WTC11 (cell line): ENCODE data around the gene KIF11. TPM values are rescaled to one million over a fixed set of nuclear protein-coding genes. Genes with fewer than 3 reads are reported as not detected.

ENCODE experiments used
- ATAC-seq: fragments of 200-7000 bp; cut with Tn5 transposase; 2 replicates; pipeline ENCODE4 v1.10.0; 2021; ENCODE audit warnings: mild to moderate bottlenecking, moderate library complexity
- CTCF ChIA-PET: fragments of 300-600 bp; sonication (Branson Sonifier 250); formaldehyde crosslinking; loops from one replicate; lab custom pipeline; 2021; ENCODE audit warnings: antibody characterized with exemption; lab: Charles Lee
- POLR2A ChIA-PET: fragments of 350-600 bp; sonication (Branson Sonifier 250); formaldehyde crosslinking; loops from one replicate; lab custom pipeline; 2021; ENCODE audit warnings: antibody characterized with exemption; lab: Charles Lee
- DNase-seq: peaks from one replicate; pipeline ENCODE4 v3.0.0; 2021; ENCODE audit warnings: low spot score
- H3K27ac Mint-ChIP-seq: 2 replicates; pipeline ENCODE4 v1.8.0; 2021; ENCODE audit warnings: mixed read lengths
- H3K27me3 Mint-ChIP-seq: 2 replicates; pipeline ENCODE4 v1.8.0; 2021; ENCODE audit warnings: low read depth, mild to moderate bottlenecking, moderate library complexity, mixed read lengths
- H3K36me3 Mint-ChIP-seq: 2 replicates; pipeline ENCODE4 v1.8.0; 2021; ENCODE audit warnings: mixed read lengths
- H3K4me1 Mint-ChIP-seq: 2 replicates; pipeline ENCODE4 v1.8.0; 2022; ENCODE audit warnings: mixed read lengths
- H3K4me3 Mint-ChIP-seq: 2 replicates; pipeline ENCODE4 v1.8.0; 2021; ENCODE audit warnings: mild to moderate bottlenecking, moderate library complexity, mixed read lengths
- H3K9me3 Mint-ChIP-seq: 2 replicates; pipeline ENCODE4 v1.8.0; 2021; ENCODE audit warnings: mixed read lengths
- AR ChIP-seq: fragments of 250-450 bp; sonication (Bioruptor Pico); IDR thresholded peaks from 2 replicates; pipeline ENCODE4 v1.9.0; 2021; ENCODE audit warnings: mild to moderate bottlenecking
- ARID4B ChIP-seq: sonication (generic); formaldehyde crosslinking; IDR thresholded peaks from 2 replicates; pipeline ENCODE4 v1.8.0; 2023; ENCODE audit warnings: missing genetic modification reagents, mild to moderate bottlenecking, borderline replicate concordance
- ATF1 ChIP-seq: sonication (generic); formaldehyde crosslinking; IDR thresholded peaks from 2 replicates; pipeline ENCODE4 v1.8.1; 2023; ENCODE audit warnings: mild to moderate bottlenecking, moderate library complexity, missing genetic modification reagents
- ATF6 ChIP-seq: sonication (generic); formaldehyde crosslinking; IDR thresholded peaks from 2 replicates; pipeline ENCODE4 v1.8.1; 2023; ENCODE audit warnings: mild to moderate bottlenecking, missing genetic modification reagents
- CREM ChIP-seq: sonication (generic); formaldehyde crosslinking; IDR thresholded peaks from 2 replicates; pipeline ENCODE4 v1.8.1; 2022; ENCODE audit warnings: mild to moderate bottlenecking, missing genetic modification reagents, moderate library complexity
- E2F4 ChIP-seq: sonication (generic); formaldehyde crosslinking; IDR thresholded peaks from 2 replicates; pipeline ENCODE4 v1.8.1; 2022; ENCODE audit warnings: low read depth, mild to moderate bottlenecking, moderate library complexity, missing genetic modification reagents, borderline replicate concordance
- E2F5 ChIP-seq: sonication (generic); formaldehyde crosslinking; IDR thresholded peaks from 2 replicates; pipeline ENCODE4 v1.8.1; 2022; ENCODE audit warnings: mild to moderate bottlenecking, moderate library complexity, missing genetic modification reagents
- ERG ChIP-seq: fragments of 250-450 bp; sonication (Bioruptor Pico); IDR thresholded peaks from 2 replicates; pipeline ENCODE4 v1.8.0; 2021; ENCODE audit warnings: mild to moderate bottlenecking
- ESRRA ChIP-seq: sonication (generic); formaldehyde crosslinking; IDR thresholded peaks from 2 replicates; pipeline ENCODE4 v1.8.1; 2022; ENCODE audit warnings: mild to moderate bottlenecking, missing genetic modification reagents, borderline replicate concordance
- FOXJ3 ChIP-seq: sonication (generic); formaldehyde crosslinking; IDR thresholded peaks from 2 replicates; pipeline ENCODE4 v1.9.0; 2021; ENCODE audit warnings: missing genetic modification reagents, mild to moderate bottlenecking, borderline replicate concordance
- JAZF1 ChIP-seq: fragments of 250-450 bp; sonication (Bioruptor Pico); IDR thresholded peaks from 2 replicates; pipeline ENCODE4 v1.9.0; 2021; ENCODE audit warnings: moderate library complexity, mild to moderate bottlenecking, inconsistent platforms
- MXD4 ChIP-seq: fragments of 250-450 bp; sonication (Bioruptor Pico); IDR thresholded peaks from 2 replicates; pipeline ENCODE4 v1.8.0; 2021; ENCODE audit warnings: mild to moderate bottlenecking, moderate library complexity, borderline replicate concordance
- NFATC4 ChIP-seq: fragments of 250-450 bp; sonication (Bioruptor Pico); IDR thresholded peaks from 2 replicates; pipeline ENCODE4 v1.9.0; 2021; ENCODE audit warnings: mild to moderate bottlenecking
- PRDM15 ChIP-seq: sonication (generic); formaldehyde crosslinking; IDR thresholded peaks from 2 replicates; pipeline ENCODE4 v1.8.0; 2022; ENCODE audit warnings: missing genetic modification reagents
- PRRX2 ChIP-seq: fragments of 250-450 bp; sonication (Bioruptor Pico); IDR thresholded peaks from 2 replicates; pipeline ENCODE4 v1.8.0; 2021; ENCODE audit warnings: mild to moderate bottlenecking
- SOX15 ChIP-seq: fragments of 250-450 bp; sonication (Bioruptor Pico); IDR thresholded peaks from 2 replicates; pipeline ENCODE4 v1.9.0; 2021; ENCODE audit warnings: mild to moderate bottlenecking
- SP1 ChIP-seq: sonication (generic); formaldehyde crosslinking; conservative IDR thresholded peaks from 2 replicates; pipeline ENCODE4 v1.8.1; 2022; ENCODE audit warnings: missing genetic modification reagents
- USF1 ChIP-seq: sonication (generic); formaldehyde crosslinking; IDR thresholded peaks from 2 replicates; pipeline ENCODE4 v1.8.0; 2022; ENCODE audit warnings: mild to moderate bottlenecking, missing genetic modification reagents
- ZNF121 ChIP-seq: sonication (generic); formaldehyde crosslinking; IDR thresholded peaks from 2 replicates; pipeline ENCODE4 v1.8.0; 2023; ENCODE audit warnings: missing genetic modification reagents
- total RNA-seq: library from RNA; stranded (reverse); gene quantifications from 3 replicates; pipeline ENCODE4 v1.2.3, GENCODE V29; 2021

KIF11 gene
- total RNA-seq, 1 experiment from 2014 or later, result 55.7 TPM

GRCh38 chr10:92553959-92554358, 39.0 kb upstream of the KIF11 start (continued):
- TF ChIP-seq ARID4B (CRISPR knock-in tag) (no peak), E2F5 (CRISPR knock-in tag) (no peak), ERG (CRISPR knock-in tag) (no peak), NFATC4 (CRISPR knock-in tag) (no peak), ATF6 (CRISPR knock-in tag) (no peak), FOXJ3 (CRISPR knock-in tag) (no peak), PRDM15 (no peak), PRRX2 (no peak), ATF1 (CRISPR knock-in tag) (no peak)
- TF ChIP-seq, all 79 proteins: peak for 0

- POLR2A ChIA-PET, result no interaction called here
- DNase-seq, result no peak
- no peak for ATAC-seq
- no peak overlapping the region for H3K4me3 Mint-ChIP-seq
- H3K4me1 Mint-ChIP-seq, result no peaks in the 10 kb centered on the region
- CTCF ChIA-PET, result no interaction called here
- H3K9me3 Mint-ChIP-seq, result peaks cover 21% of the 10 kb centered on the region
- no peak overlapping the region for H3K27ac Mint-ChIP-seq
- H3K36me3 Mint-ChIP-seq, result peaks cover 62% of the 10 kb centered on the region
- no peaks in the 10 kb centered on the region for H3K27me3 Mint-ChIP-seq
- no peak for TF ChIP-seq CREM (CRISPR knock-in tag)
- TF ChIP-seq SOX15 (CRISPR knock-in tag), result no peak
- TF ChIP-seq SP1, result no peak
- no peak for TF ChIP-seq E2F4 (CRISPR knock-in tag)
- no peak for TF ChIP-seq AR (CRISPR knock-in tag)
- no peak for TF ChIP-seq ESRRA
- no peak for TF ChIP-seq USF1
- no peak for TF ChIP-seq PRRX2
- TF ChIP-seq NFATC4 (CRISPR knock-in tag), result no peak
- TF ChIP-seq ZNF121, result no peak
- no peak for TF ChIP-seq JAZF1
- no peak for TF ChIP-seq MXD4 (CRISPR knock-in tag)
Observed at GRCh38 chr10:92559046-92559445, 33.9 kb upstream of the KIF11 start.
